Thyroid gland (tissue), 4 donors: ENCODE data around the gene GJA8. TPM values are rescaled to one million over a fixed set of nuclear protein-coding genes. Genes with fewer than 3 reads are reported as not detected.
A peak's percentile ranks its signal among the peaks of the same experiment; 100 is the strongest.
"Not testable (repeated sequence)": the region's sequence is repeated elsewhere in the genome, so short reads cannot be mapped to it uniquely, and the experiment has no call there.

Experiments used
- DNase-seq, 2 donors: peaks; one replicate each; pipeline ENCODE4 v3.0.0-alpha.2; 2019
- H3K27ac ChIP-seq, 3 donors: fragments of 200-600 bp; sonication (generic); 1 replicate in 2 of 3; 2 replicates in 1 of 3; pipeline ENCODE4 v1.5.1; 2016 to 2019; ENCODE audit warnings: mild to moderate bottlenecking in 1 of 3, moderate library complexity in 1 of 3
- H3K27me3 ChIP-seq: fragments of 200-600 bp; sonication (generic); one replicate; pipeline ENCODE4 v1.5.1; 2019
- H3K36me3 ChIP-seq, 2 donors: fragments of 200-600 bp; sonication (generic); one replicate each; pipeline ENCODE4 v1.5.1; 2016 to 2019
- H3K4me1 ChIP-seq, 2 donors: fragments of 200-600 bp; sonication (generic); one replicate each; pipeline ENCODE4 v1.5.1; 2017 to 2019
- H3K4me3 ChIP-seq, 3 donors: fragments of 200-600 bp; sonication (generic); replicated peaks in 1 of 3; 1 replicate in 2 of 3; 2 replicates in 1 of 3; pipeline ENCODE4 v1.5.1; 2016; ENCODE audit warnings: mild to moderate bottlenecking in 1 of 3
- H3K9me3 ChIP-seq: fragments of 200-600 bp; sonication (generic); one replicate; pipeline ENCODE4 v1.5.1; 2017
- POLR2A ChIP-seq, 2 donors: fragments of 450-650 bp; IDR thresholded peaks; one replicate each; pipeline ENCODE4 v1.6.1; 2017; ENCODE audit warnings: antibody characterized with exemption in 2 of 2, mild to moderate bottlenecking in 2 of 2, moderate library complexity in 1 of 2
- WGBS, 2 donors: methylation state at CpG; one replicate each; pipeline ENCODE4 v1.1.5; 2017; 5-methylcytosine and 5-hydroxymethylcytosine counted together
- intact Hi-C: fragments of 100-400 bp; cut with DNase I; formaldehyde crosslinking; loops from one replicate; pipeline ENCODE4 v1.15.1; 2023
- total RNA-seq, 4 donors: library from RNA; depleted of rRNA; stranded (reverse); fragments of >200 nt; gene quantifications; one replicate each; pipeline ENCODE4 v1.2.3, GENCODE V29; 2016

The GJA8 gene
- total RNA-seq, 4 donors from 2014 or later, result not detected

- peak; percentile 32 to 97 for TF ChIP-seq POLR2A (IDR thresholded peaks at IDR 0.05)
- peak; percentile 91 to 95 for DNase-seq
- H3K27me3 ChIP-seq, H3K36me3 ChIP-seq, H3K9me3 ChIP-seq, H3K4me1 ChIP-seq, intact Hi-C loops: not testable (repeated sequence)
- Histone ChIP-seq H3K27ac (peak within 1 kb of the TSS; percentile 41 to 96 (median 70)), H3K4me3 (peak within 1 kb of the TSS; percentile 72 to 86 (median 82))
- 0 to 2% methylated on average over 5 to 18 of the region's 72 CpGs for WGBS, 2 donors
These were observed 25.9 kb downstream of the GJA8 start, which contains the start of gene GPR89B for GRCh38 chr1:147928236-147929132. Gene GPR89B, plus strand, starts transcription at chr1:147928420. Its CDS starts 117 bp downstream, at chr1:147928537.

- intact Hi-C loops, DNase-seq, H3K36me3 ChIP-seq, H3K9me3 ChIP-seq, H3K27me3 ChIP-seq, H3K4me3 ChIP-seq, H3K4me1 ChIP-seq, H3K27ac ChIP-seq: not testable (repeated sequence)
- WGBS, 2 donors, result 96 to 98% methylated on average over 2 of the region's 2 CpGs
These were observed 28.5 kb downstream of the GJA8 start for GRCh38 chr1:147931137-147931536.

- H3K9me3 ChIP-seq, H3K4me1 ChIP-seq, H3K27ac ChIP-seq, H3K27me3 ChIP-seq, H3K4me3 ChIP-seq, DNase-seq, H3K36me3 ChIP-seq, intact Hi-C loops: not testable (repeated sequence)
- WGBS, 2 donors, result 97 to 99% methylated on average over 3 of the region's 3 CpGs
These were observed 32.7 kb downstream of the GJA8 start for GRCh38 chr1:147935296-147935695.

GRCh38 chr1:147940456-147940855 is 37.9 kb downstream of the GJA8 start:
- H3K9me3 ChIP-seq, H3K36me3 ChIP-seq, DNase-seq, H3K4me1 ChIP-seq, H3K27me3 ChIP-seq, H3K4me3 ChIP-seq, intact Hi-C loops, H3K27ac ChIP-seq: not testable (repeated sequence)
- WGBS, 2 donors, result 75 to 96% methylated on average over 2 of the region's 2 CpGs

GRCh38 chr1:147942563-147942962 is 40.0 kb downstream of the GJA8 start:
- H3K9me3 ChIP-seq, intact Hi-C loops, H3K27me3 ChIP-seq, DNase-seq, H3K36me3 ChIP-seq, H3K4me1 ChIP-seq, H3K4me3 ChIP-seq, H3K27ac ChIP-seq: not testable (repeated sequence)
- no CpG with 5 or more reads among the region's 1 CpG for WGBS, 2 donors

- WGBS, 2 donors, result no CpG with 5 or more reads among the region's 35 CpGs
These were observed 46.9 kb downstream of the GJA8 start for GRCh38 chr1:147949517-147949916.

More at GRCh38 chr1:147949517-147949916, 46.9 kb downstream of the GJA8 start:
- H3K27ac ChIP-seq, H3K36me3 ChIP-seq, H3K27me3 ChIP-seq, H3K4me3 ChIP-seq, H3K9me3 ChIP-seq, intact Hi-C loops, DNase-seq, H3K4me1 ChIP-seq: not testable (repeated sequence)

Other genes starting within 250 kb of the GJA8 start
- 10 to 100 TPM; 28.9 to 36.0 (median 31.5) TPM for gene ACP6, start 232.3 kb upstream of the GJA8 start, total RNA-seq
- 1 to 10 TPM; 3.6 to 5.7 (median 4.3) TPM for gene GJA5, start 142.2 kb upstream of the GJA8 start, total RNA-seq
- 10 to 100 TPM; 14.8 to 21.9 (median 16.0) TPM for gene GPR89B, start 25.6 kb downstream of the GJA8 start, total RNA-seq
- gene NBPF11, start 249.5 kb downstream of the GJA8 start, total RNA-seq, result 10 to 100 TPM; 11.4 to 17.6 (median 14.1) TPM